HG03378 (cell line): ENCODE data around the gene TBCD.

ENCODE experiments used
- ATAC-seq: cut with Tn5 transposase; IDR thresholded peaks from one replicate; pipeline ENCODE4 v1.9.1; 2021; ENCODE audit warnings: mild to moderate bottlenecking, moderate library complexity; ENCODE audit not compliant: unreplicated experiment

TBCD gene

GRCh38 chr17:82881900-82882714, 130.2 kb downstream of the TBCD start:
- ATAC-seq: no peak

GRCh38 chr17:82882715-82883418, 131.0 kb downstream of the TBCD start:
- ATAC-seq: no peak

GRCh38 chr17:82883419-82884031, 131.7 kb downstream of the TBCD start:
- ATAC-seq: no peak

- no peak for ATAC-seq
Observed at GRCh38 chr17:82884341-82884969, 132.6 kb downstream of the TBCD start.

GRCh38 chr17:82884970-82885353, 133.1 kb downstream of the TBCD start:
- ATAC-seq: no peak

GRCh38 chr17:82887255-82888164, 135.6 kb downstream of the TBCD start:
- ATAC-seq: no peak

GRCh38 chr17:82888583-82889495, 137.0 kb downstream of the TBCD start:
- no peak for ATAC-seq

GRCh38 chr17:82889496-82890338, 137.9 kb downstream of the TBCD start:
- ATAC-seq: no peak

GRCh38 chr17:82890339-82890730, 138.5 kb downstream of the TBCD start:
- ATAC-seq: no peak

- ATAC-seq: no peak
Observed at GRCh38 chr17:82890926-82891678, 139.2 kb downstream of the TBCD start.

GRCh38 chr17:82891911-82892310, 140.0 kb downstream of the TBCD start:
- ATAC-seq: no peak

- no peak for ATAC-seq
Observed at GRCh38 chr17:82892899-82893565, 141.2 kb downstream of the TBCD start.

- no peak for ATAC-seq
Observed at GRCh38 chr17:82893779-82894178, 141.9 kb downstream of the TBCD start.

GRCh38 chr17:82894389-82894788, 142.5 kb downstream of the TBCD start:
- ATAC-seq: no peak

- ATAC-seq: no peak
Observed at GRCh38 chr17:82895087-82895486, 143.2 kb downstream of the TBCD start.

GRCh38 chr17:82896071-82897000, 144.5 kb downstream of the TBCD start:
- ATAC-seq: no peak
